HG03135 (cell line): Measurements from ENCODE around the gene SLC22A8.
"Not testable (repeated sequence)": the region's sequence is repeated elsewhere in the genome, so short reads cannot be mapped to it uniquely, and the experiment has no call there.

Experiments used
- ATAC-seq: cut with Tn5 transposase; IDR thresholded peaks from one replicate; pipeline ENCODE4 v1.9.1; 2021; ENCODE audit warnings: mild to moderate bottlenecking, moderate library complexity; ENCODE audit not compliant: unreplicated experiment

Gene SLC22A8

GRCh38 chr11:63015521-63016215 lies at the start of gene SLC22A8:
SLC22A8 (minus strand) TSS chr11:63015841; CDS start chr11:63014958, 883 bp downstream.
- no peak for ATAC-seq

- not testable (repeated sequence) for ATAC-seq
Measured at GRCh38 chr11:63046203-63046602, 30.6 kb upstream of the SLC22A8 start.

GRCh38 chr11:63042596-63042995 lies 27.0 kb upstream of the SLC22A8 start:
- no peak for ATAC-seq

GRCh38 chr11:63032457-63032856 lies 16.8 kb upstream of the SLC22A8 start:
- no peak for ATAC-seq

GRCh38 chr11:63023841-63024648 lies 8.4 kb upstream of the SLC22A8 start:
- no peak for ATAC-seq

GRCh38 chr11:63023222-63023814 lies 7.7 kb upstream of the SLC22A8 start:
- ATAC-seq = no peak

- ATAC-seq = no peak
Measured at GRCh38 chr11:63022441-63022840, 6.8 kb upstream of the SLC22A8 start.

GRCh38 chr11:63020671-63021291 lies 5.1 kb upstream of the SLC22A8 start:
- ATAC-seq = no peak

- ATAC-seq = no peak
Measured at GRCh38 chr11:63019506-63019905, 3.9 kb upstream of the SLC22A8 start.

GRCh38 chr11:63017306-63017974 lies 1.8 kb upstream of the SLC22A8 start:
- ATAC-seq = no peak

- ATAC-seq = no peak
Measured at GRCh38 chr11:63014408-63015055, 1.1 kb downstream of the SLC22A8 start.

GRCh38 chr11:63012839-63013238 lies 2.8 kb downstream of the SLC22A8 start:
- no peak for ATAC-seq

- ATAC-seq = no peak
Measured at GRCh38 chr11:63012430-63012829, 3.2 kb downstream of the SLC22A8 start.

GRCh38 chr11:63010934-63011439 lies 4.7 kb downstream of the SLC22A8 start:
- no peak for ATAC-seq

- ATAC-seq = no peak
Measured at GRCh38 chr11:63007920-63008319, 7.7 kb downstream of the SLC22A8 start.

- no peak for ATAC-seq
Measured at GRCh38 chr11:63001456-63001855, 14.2 kb downstream of the SLC22A8 start.

- no peak for ATAC-seq
Measured at GRCh38 chr11:62999649-63000048, 16.0 kb downstream of the SLC22A8 start.

GRCh38 chr11:62999156-62999555 lies 16.5 kb downstream of the SLC22A8 start:
- ATAC-seq = no peak

- ATAC-seq = no peak
Measured at GRCh38 chr11:62996271-62996670, 19.4 kb downstream of the SLC22A8 start.

- ATAC-seq = no peak
Measured at GRCh38 chr11:62994775-62995174, 20.9 kb downstream of the SLC22A8 start.
